C4-2B (cell line): Measurements from ENCODE around the gene USP7.
"Not testable (repeated sequence)": the region's sequence is repeated elsewhere in the genome, so short reads cannot be mapped to it uniquely, and the experiment has no call there.

Source experiments
- CTCF ChIP-seq: fragments of 450-650 bp; conservative IDR thresholded peaks from 2 replicates; pipeline ENCODE4 v1.5.1; 2017; ENCODE audit warnings: mild to moderate bottlenecking
- ZFX ChIP-seq: fragments of 450-650 bp; IDR thresholded peaks from 2 replicates; pipeline ENCODE4 v1.6.1; 2017

GRCh38 chr16:8869988-8870241 lies 93.8 kb downstream of the USP7 start:
- TF ChIP-seq CTCF, ZFX: not testable (repeated sequence)
